MM.1S (cell line): Measurements from ENCODE around the gene KCNIP4.
"Not testable (repeated sequence)": the region's sequence is repeated elsewhere in the genome, so short reads cannot be mapped to it uniquely, and the experiment has no call there.

Source experiments
- DNase-seq: peaks from one replicate; pipeline ENCODE4 v3.0.0-alpha.2; 2015
- H2AFZ ChIP-seq: fragments of 300-600 bp; sonication (generic); 2 replicates; pipeline ENCODE4 v1.6.0; 2016; ENCODE audit warnings: antibody characterized with exemption, low read length
- H3F3A ChIP-seq: fragments of 300-600 bp; sonication (generic); 2 replicates; pipeline ENCODE4 v1.6.1; 2016; ENCODE audit warnings: mild to moderate bottlenecking, antibody characterized with exemption, low read length, moderate library complexity, mixed read lengths; ENCODE audit not compliant: insufficient read depth
- H3K27ac ChIP-seq: fragments of 300-600 bp; sonication (generic); 2 replicates; pipeline ENCODE4 v1.5.1; 2016; ENCODE audit warnings: mild to moderate bottlenecking, low read length
- H3K27me3 ChIP-seq: fragments of 300-600 bp; sonication (generic); replicated peaks from 2 replicates; pipeline ENCODE4 v1.6.0; 2016; ENCODE audit warnings: low read length; ENCODE audit not compliant: insufficient read depth
- H3K36me3 ChIP-seq: fragments of 300-600 bp; sonication (generic); replicated peaks from 2 replicates; pipeline ENCODE4 v1.6.1; 2016; ENCODE audit warnings: mild to moderate bottlenecking, low read length, mixed read lengths; ENCODE audit not compliant: insufficient read depth
- H3K4me1 ChIP-seq: fragments of 300-600 bp; sonication (generic); 2 replicates; pipeline ENCODE4 v1.6.1; 2016; ENCODE audit warnings: low read length, mixed read lengths
- H3K4me2 ChIP-seq: fragments of 300-600 bp; sonication (generic); 2 replicates; pipeline ENCODE4 v1.6.0; 2016; ENCODE audit warnings: low read depth, low read length
- H3K4me3 ChIP-seq: fragments of 300-600 bp; sonication (generic); 2 replicates; pipeline ENCODE4 v1.5.1; 2016; ENCODE audit warnings: low read length, mixed read lengths
- H3K79me2 ChIP-seq: fragments of 300-600 bp; sonication (generic); 2 replicates; pipeline ENCODE4 v1.6.1; 2016; ENCODE audit warnings: mixed run types, low read length, mixed read lengths
- H3K9ac ChIP-seq: fragments of 300-600 bp; sonication (generic); 2 replicates; pipeline ENCODE4 v1.6.1; 2016; ENCODE audit warnings: low read length, mixed read lengths
- H3K9me2 ChIP-seq: fragments of 300-600 bp; sonication (generic); replicated peaks from 2 replicates; pipeline ENCODE4 v1.6.1; 2016; ENCODE audit warnings: mild to moderate bottlenecking, low read length, mixed read lengths; ENCODE audit not compliant: insufficient read depth
- H3K9me3 ChIP-seq: fragments of 300-600 bp; sonication (generic); replicated peaks from 2 replicates; pipeline ENCODE4 v1.6.1; 2016; ENCODE audit warnings: mild to moderate bottlenecking, low read length, mixed read lengths; ENCODE audit not compliant: insufficient read depth
- H4K20me1 ChIP-seq: fragments of 300-600 bp; sonication (generic); 2 replicates; pipeline ENCODE4 v1.6.1; 2016; ENCODE audit warnings: mild to moderate bottlenecking, low read length, moderate library complexity, mixed read lengths; ENCODE audit not compliant: insufficient read depth
- EZH2 ChIP-seq: fragments of 300-600 bp; sonication (generic); optimal IDR thresholded peaks from 2 replicates; pipeline ENCODE3; 2017; ENCODE audit warnings: low read depth, mild to moderate bottlenecking, antibody characterized with exemption, low read length, mixed read lengths
- EZH2phosphoT487 ChIP-seq: fragments of 300-600 bp; sonication (generic); IDR thresholded peaks from 2 replicates; pipeline ENCODE4 v1.6.1; 2018; ENCODE audit warnings: antibody characterized with exemption, low read length
- TF ChIP-seq, protein P1 (sequence below): fragments of 300-600 bp; sonication (generic); IDR thresholded peaks from 2 replicates; pipeline ENCODE4 v1.5.1; 2016; ENCODE audit warnings: antibody characterized with exemption, low read length, mixed read lengths

KCNIP4 gene

DNA sequence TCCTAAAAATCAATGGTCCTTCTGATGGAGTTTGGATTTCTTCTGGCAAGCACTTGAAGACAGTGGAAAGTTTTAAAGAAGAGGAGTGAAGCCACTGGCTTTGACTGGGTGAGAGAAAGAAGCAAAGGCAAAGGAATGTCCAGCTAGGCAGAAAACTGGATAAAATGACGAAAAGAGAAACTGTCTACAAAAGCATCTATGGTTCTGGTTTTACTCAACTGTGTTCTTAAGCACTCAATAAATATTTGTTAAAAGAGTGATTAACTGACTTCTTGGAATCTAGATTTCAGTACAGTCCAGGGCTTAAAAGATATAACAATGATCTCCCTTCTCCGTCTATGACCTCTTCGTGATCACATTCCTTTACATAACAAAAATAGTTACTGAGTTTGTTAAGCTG, 1195.9 kb downstream of the KCNIP4 start:
- no peaks in the 10 kb centered on the region for H3K9me3 ChIP-seq
- TF ChIP-seq EZH2phosphoT487, result no peak
- no peak for TF ChIP-seq EZH2
- H3K4me3 ChIP-seq, result no peak overlapping the region
- H3F3A ChIP-seq, result no peaks in the 10 kb centered on the region
- no peak overlapping the region for H2AFZ ChIP-seq
- no peaks in the 10 kb centered on the region for H3K4me1 ChIP-seq
- no peaks in the 10 kb centered on the region for H3K9me2 ChIP-seq
- H3K79me2 ChIP-seq, result no peaks in the 10 kb centered on the region
- no peak overlapping the region for H3K27ac ChIP-seq
- H3K27me3 ChIP-seq, result no peaks in the 10 kb centered on the region
- H3K36me3 ChIP-seq, result no peaks in the 10 kb centered on the region
- H4K20me1 ChIP-seq, result no peaks in the 10 kb centered on the region
- H3K4me2 ChIP-seq, result no peak overlapping the region
- no peak overlapping the region for H3K9ac ChIP-seq
- no peak for DNase-seq

DNA sequence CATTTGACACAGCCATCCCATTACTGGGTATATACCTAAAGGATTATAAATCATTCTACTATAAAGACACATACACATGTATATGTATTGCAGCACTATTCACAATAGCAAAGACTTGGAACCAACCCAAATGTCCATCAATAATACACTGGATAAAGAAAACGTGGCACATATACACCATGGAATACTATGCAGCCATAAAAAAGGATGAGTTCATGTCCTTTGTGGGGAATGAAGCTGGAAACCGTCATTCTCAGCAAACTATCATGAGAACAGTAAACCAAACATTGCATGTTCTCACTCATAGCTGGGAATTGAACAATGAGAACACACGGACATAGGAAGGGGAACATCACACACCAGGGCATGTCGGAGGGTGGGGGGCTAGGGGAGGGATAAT, 1202.6 kb downstream of the KCNIP4 start:
- H3K9me2 ChIP-seq, H4K20me1 ChIP-seq, H3K79me2 ChIP-seq, H3F3A ChIP-seq, H3K4me3 ChIP-seq, H3K9ac ChIP-seq, H2AFZ ChIP-seq, H3K9me3 ChIP-seq, H3K4me1 ChIP-seq, DNase-seq, H3K27ac ChIP-seq, H3K4me2 ChIP-seq, H3K36me3 ChIP-seq, H3K27me3 ChIP-seq: not testable (repeated sequence)

DNA sequence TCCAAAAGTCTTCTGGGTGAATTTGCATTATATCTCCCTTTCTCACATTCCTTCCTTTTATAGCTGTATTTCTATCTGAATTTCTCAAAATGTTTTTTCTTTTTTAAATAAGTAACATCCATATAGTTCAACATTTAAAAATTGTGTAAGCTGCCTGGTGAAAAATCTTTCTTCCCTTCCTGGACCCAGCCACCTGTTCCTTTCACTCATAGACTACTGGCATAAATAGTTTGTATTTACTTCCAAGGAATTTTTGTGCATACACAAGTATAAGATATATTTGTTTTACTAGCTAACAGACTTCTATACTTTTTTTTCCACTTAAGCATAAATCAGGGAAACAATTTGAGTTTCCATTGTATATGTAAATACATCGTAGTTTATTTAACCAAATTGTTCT, 1212.6 kb downstream of the KCNIP4 start:
- TF ChIP-seq, protein P1, sequence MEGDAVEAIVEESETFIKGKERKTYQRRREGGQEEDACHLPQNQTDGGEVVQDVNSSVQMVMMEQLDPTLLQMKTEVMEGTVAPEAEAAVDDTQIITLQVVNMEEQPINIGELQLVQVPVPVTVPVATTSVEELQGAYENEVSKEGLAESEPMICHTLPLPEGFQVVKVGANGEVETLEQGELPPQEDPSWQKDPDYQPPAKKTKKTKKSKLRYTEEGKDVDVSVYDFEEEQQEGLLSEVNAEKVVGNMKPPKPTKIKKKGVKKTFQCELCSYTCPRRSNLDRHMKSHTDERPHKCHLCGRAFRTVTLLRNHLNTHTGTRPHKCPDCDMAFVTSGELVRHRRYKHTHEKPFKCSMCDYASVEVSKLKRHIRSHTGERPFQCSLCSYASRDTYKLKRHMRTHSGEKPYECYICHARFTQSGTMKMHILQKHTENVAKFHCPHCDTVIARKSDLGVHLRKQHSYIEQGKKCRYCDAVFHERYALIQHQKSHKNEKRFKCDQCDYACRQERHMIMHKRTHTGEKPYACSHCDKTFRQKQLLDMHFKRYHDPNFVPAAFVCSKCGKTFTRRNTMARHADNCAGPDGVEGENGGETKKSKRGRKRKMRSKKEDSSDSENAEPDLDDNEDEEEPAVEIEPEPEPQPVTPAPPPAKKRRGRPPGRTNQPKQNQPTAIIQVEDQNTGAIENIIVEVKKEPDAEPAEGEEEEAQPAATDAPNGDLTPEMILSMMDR, result no peak
- TF ChIP-seq EZH2, result no peak
- TF ChIP-seq EZH2phosphoT487, result no peak
- no peak for DNase-seq
- Histone ChIP-seq H3K4me2 (no peak overlapping the region), H3K9ac (no peak overlapping the region), H3K79me2 (no peaks in the 10 kb centered on the region), H2AFZ (no peak overlapping the region), H3K9me3 (no peaks in the 10 kb centered on the region), H4K20me1 (no peaks in the 10 kb centered on the region), H3K9me2 (no peaks in the 10 kb centered on the region), H3K36me3 (no peaks in the 10 kb centered on the region), H3K27me3 (no peaks in the 10 kb centered on the region), H3F3A (no peaks in the 10 kb centered on the region), H3K27ac (no peak overlapping the region), H3K4me3 (no peak overlapping the region), H3K4me1 (no peaks in the 10 kb centered on the region)

DNA sequence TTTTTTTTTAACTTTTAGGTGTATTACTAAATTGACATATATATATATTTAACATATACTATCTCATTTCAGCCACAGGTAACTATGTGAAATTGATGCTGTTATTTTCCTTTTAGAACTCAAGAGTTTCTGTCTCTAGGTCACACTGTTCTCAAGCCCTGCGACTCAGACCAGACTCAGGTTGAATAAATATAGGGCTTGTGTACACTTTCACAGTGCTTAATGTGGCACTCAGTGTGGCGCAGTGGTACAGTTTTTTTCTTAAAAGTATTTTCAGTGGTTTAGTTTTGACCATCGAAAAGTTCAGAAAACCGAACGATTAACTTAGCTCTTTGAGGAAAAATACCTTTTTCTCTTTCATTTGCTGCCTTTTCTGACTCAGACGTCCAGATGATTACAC, 1223.7 kb downstream of the KCNIP4 start:
- TF ChIP-seq EZH2 (no peak), EZH2phosphoT487 (no peak)
- TF ChIP-seq, protein P1, result no peak

More for the DNA sequence above, 1223.7 kb downstream of the KCNIP4 start:
- H3K9me2 ChIP-seq, result no peaks in the 10 kb centered on the region
- no peaks in the 10 kb centered on the region for H3K36me3 ChIP-seq
- no peaks in the 10 kb centered on the region for H3K27me3 ChIP-seq
- no peaks in the 10 kb centered on the region for H3K79me2 ChIP-seq
- no peaks in the 10 kb centered on the region for H4K20me1 ChIP-seq
- H2AFZ ChIP-seq, result no peak overlapping the region
- H3K4me2 ChIP-seq, result no peak overlapping the region
- no peaks in the 10 kb centered on the region for H3K9me3 ChIP-seq
- H3K4me1 ChIP-seq, result no peaks in the 10 kb centered on the region
- H3K9ac ChIP-seq, result no peak overlapping the region
- no peaks in the 10 kb centered on the region for H3F3A ChIP-seq
- no peak for DNase-seq
- no peak overlapping the region for H3K27ac ChIP-seq
- no peak overlapping the region for H3K4me3 ChIP-seq
